Neural cell (in vitro differentiated cells): ENCODE data around the gene BACE1-AS.

Source experiments
- CTCF ChIP-seq: fragments of 450-650 bp; IDR thresholded peaks from 2 replicates; pipeline ENCODE4 v1.5.1; 2014; ENCODE audit warnings: antibody characterized with exemption, mild to moderate bottlenecking, moderate library complexity; ENCODE audit not compliant: poor library complexity, severe bottlenecking
- EP300 ChIP-seq: fragments of 450-650 bp; conservative IDR thresholded peaks from 2 replicates; pipeline ENCODE4 v1.6.1; 2014; ENCODE audit warnings: antibody characterized with exemption, mild to moderate bottlenecking, moderate library complexity; ENCODE audit not compliant: poor library complexity, severe bottlenecking
- EZH2 ChIP-seq: fragments of 200-600, 300-800 bp; shearing (Covaris generic), sonication (generic); IDR thresholded peaks from 2 replicates; pipeline ENCODE4 v1.6.1; 2014; ENCODE audit warnings: antibody characterized with exemption, low read length, borderline replicate concordance, mild to moderate bottlenecking; ENCODE audit not compliant: insufficient read depth, poor library complexity, severe bottlenecking
- MXI1 ChIP-seq: fragments of 450-650 bp; conservative IDR thresholded peaks from 2 replicates; pipeline ENCODE4 v1.6.1; 2014; ENCODE audit warnings: antibody characterized with exemption, mild to moderate bottlenecking; ENCODE audit not compliant: poor library complexity, severe bottlenecking
- POLR2AphosphoS5 ChIP-seq: IDR thresholded peaks from 2 replicates; pipeline ENCODE4 v1.6.1; 2012
- RAD21 ChIP-seq: fragments of 450-650 bp; conservative IDR thresholded peaks from 2 replicates; pipeline ENCODE4 v1.6.1; 2014; ENCODE audit warnings: antibody characterized with exemption, mild to moderate bottlenecking, moderate library complexity
- REST ChIP-seq: IDR thresholded peaks from 2 replicates; pipeline ENCODE4 v1.6.1; 2012; ENCODE audit warnings: borderline replicate concordance
- SMC3 ChIP-seq: fragments of 450-650 bp; conservative IDR thresholded peaks from 2 replicates; pipeline ENCODE4 v1.6.1; 2014; ENCODE audit warnings: antibody characterized with exemption, mild to moderate bottlenecking, moderate library complexity; ENCODE audit not compliant: poor library complexity

GRCh38 chr11:117315285-117316196, 24.4 kb downstream of the BACE1-AS start:
- no peak for TF ChIP-seq CTCF
- no peak for TF ChIP-seq REST
- no peak for TF ChIP-seq EZH2
- no peak for TF ChIP-seq POLR2AphosphoS5
- TF ChIP-seq EP300 = no peak
- no peak for TF ChIP-seq MXI1
- no peak for TF ChIP-seq SMC3
- TF ChIP-seq RAD21 = no peak
